Right atrium auricular region (tissue), 2 donors: ENCODE data around the gene ASXL3. TPM values are rescaled to one million over a fixed set of nuclear protein-coding genes. Genes with fewer than 3 reads are reported as not detected.

Experiments used
- DNase-seq: peaks from one replicate; pipeline ENCODE4 v3.0.0-alpha.2; 2019; ENCODE audit warnings: low spot score
- H3K27ac ChIP-seq, 2 donors: fragments of 200-600 bp; sonication (generic); 1 replicate in 1 of 2; 2 replicates in 1 of 2; pipeline ENCODE4 v1.5.1; 2016 to 2019
- H3K27me3 ChIP-seq, 2 donors: fragments of 200-600 bp; sonication (generic); one replicate each; pipeline versions ENCODE4 v1.5.1 to v1.6.0; 2017 to 2019
- H3K36me3 ChIP-seq: fragments of 200-600 bp; sonication (generic); one replicate; pipeline ENCODE4 v1.5.1; 2016
- H3K4me1 ChIP-seq, 2 donors: fragments of 200-600 bp; sonication (generic); one replicate each; pipeline versions ENCODE4 v1.5.1 to v1.6.0; 2017 to 2019
- H3K4me3 ChIP-seq, 2 donors: fragments of 200-600 bp; sonication (generic); 1 replicate in 1 of 2; 2 replicates in 1 of 2; pipeline ENCODE4 v1.5.1; 2017 to 2019; ENCODE audit warnings: mild to moderate bottlenecking in 1 of 2, moderate library complexity in 1 of 2
- H3K9me3 ChIP-seq, 2 donors: fragments of 200-600 bp; sonication (generic); one replicate each; pipeline ENCODE4 v1.5.1; 2019
- total RNA-seq, 2 donors: library from RNA; depleted of rRNA; stranded (reverse); fragments of >200 nt; gene quantifications; one replicate each; pipeline ENCODE4 v1.1.0, GENCODE V29; 2016
- TF ChIP-seq, protein P1 (sequence below), 2 donors: fragments of 200-600 bp; sonication (generic); IDR thresholded peaks; one replicate each; pipeline ENCODE4 v1.5.1; 2019; ENCODE audit warnings: antibody characterized with exemption in 2 of 2

Gene ASXL3
- total RNA-seq, 2 donors from 2014 or later, result 2.6 to 4.8 TPM

DNA sequence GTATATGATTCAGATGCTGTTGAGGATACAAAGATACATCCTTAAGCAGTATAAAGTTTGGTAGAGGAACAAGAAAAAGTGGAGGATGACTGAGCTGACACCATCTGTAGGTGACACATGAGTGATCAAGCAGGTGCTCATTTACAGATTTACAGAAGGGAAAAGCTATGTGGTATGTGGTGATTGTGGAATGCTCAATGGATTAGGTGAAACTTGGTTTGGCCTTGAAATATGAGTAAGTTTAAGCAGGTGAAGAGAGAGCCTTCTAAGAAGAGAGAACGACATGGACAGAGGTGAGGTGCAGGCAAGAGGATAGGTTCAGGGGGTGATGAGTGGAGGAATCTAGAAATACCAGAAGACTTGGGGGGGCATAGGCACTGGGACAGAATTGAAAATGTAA is 5.9 kb downstream of the ASXL3 start:
- TF ChIP-seq, protein P1, sequence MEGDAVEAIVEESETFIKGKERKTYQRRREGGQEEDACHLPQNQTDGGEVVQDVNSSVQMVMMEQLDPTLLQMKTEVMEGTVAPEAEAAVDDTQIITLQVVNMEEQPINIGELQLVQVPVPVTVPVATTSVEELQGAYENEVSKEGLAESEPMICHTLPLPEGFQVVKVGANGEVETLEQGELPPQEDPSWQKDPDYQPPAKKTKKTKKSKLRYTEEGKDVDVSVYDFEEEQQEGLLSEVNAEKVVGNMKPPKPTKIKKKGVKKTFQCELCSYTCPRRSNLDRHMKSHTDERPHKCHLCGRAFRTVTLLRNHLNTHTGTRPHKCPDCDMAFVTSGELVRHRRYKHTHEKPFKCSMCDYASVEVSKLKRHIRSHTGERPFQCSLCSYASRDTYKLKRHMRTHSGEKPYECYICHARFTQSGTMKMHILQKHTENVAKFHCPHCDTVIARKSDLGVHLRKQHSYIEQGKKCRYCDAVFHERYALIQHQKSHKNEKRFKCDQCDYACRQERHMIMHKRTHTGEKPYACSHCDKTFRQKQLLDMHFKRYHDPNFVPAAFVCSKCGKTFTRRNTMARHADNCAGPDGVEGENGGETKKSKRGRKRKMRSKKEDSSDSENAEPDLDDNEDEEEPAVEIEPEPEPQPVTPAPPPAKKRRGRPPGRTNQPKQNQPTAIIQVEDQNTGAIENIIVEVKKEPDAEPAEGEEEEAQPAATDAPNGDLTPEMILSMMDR (IDR thresholded peaks at IDR 0.05), result no peak
- peaks cover 0 to 17% of the 10 kb centered on the region in 2 donors for H3K4me1 ChIP-seq
- H3K4me3 ChIP-seq, result no peak overlapping the region
- H3K9me3 ChIP-seq, result no peaks in the 10 kb centered on the region
- H3K36me3 ChIP-seq, result no peaks in the 10 kb centered on the region
- H3K27ac ChIP-seq, result peak overlapping the region; percentile 7 to 91
- H3K27me3 ChIP-seq, result no peaks in the 10 kb centered on the region
- no peak for DNase-seq

DNA sequence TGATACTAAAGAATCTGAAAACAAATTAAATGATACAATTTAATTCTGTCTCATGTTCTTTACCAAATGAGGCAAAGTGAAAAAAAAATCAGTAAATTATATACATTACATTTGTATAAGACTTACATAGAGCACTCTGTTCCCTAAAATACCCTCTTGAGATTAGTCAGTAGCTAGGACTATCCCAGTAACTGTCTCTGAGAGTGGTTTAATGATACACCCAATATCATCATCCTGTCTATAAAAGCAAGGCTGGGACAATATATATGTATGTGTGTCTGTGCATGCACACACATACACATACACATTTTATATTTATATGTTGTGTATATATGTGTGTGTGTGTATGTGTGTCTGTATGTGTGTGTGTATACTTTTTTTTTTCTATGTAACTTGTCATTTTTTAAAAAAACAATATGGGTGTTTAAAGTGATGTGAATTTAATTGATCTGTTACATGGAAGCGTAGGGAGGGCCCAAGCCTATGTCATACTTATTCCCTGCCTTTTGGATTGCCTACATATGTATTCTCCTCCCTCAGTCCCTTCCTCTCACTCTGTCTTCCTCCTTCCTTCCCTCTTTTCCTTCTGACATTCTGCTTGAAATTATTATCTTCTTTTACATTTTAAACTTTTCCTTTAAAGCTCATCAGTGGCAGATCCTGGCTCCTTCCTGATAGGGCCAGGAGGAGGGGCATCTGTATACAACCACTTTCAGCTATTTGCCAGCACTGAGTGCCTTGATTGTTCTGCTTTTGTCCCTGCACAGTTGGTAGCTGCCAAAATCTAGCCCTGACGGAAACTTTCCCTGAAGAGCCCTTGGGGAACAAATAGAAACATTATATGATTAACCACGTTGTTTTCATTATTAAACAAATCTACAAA is 6.8 kb downstream of the ASXL3 start:
- Histone ChIP-seq H3K4me1 (peaks cover 0 to 17% of the 10 kb centered on the region in 2 donors), H3K27ac (peak overlapping the region; percentile 68 to 91), H3K4me3 (peak overlapping the region in 1 of 2 donors; percentile 11), H3K36me3 (no peaks in the 10 kb centered on the region), H3K27me3 (no peaks in the 10 kb centered on the region), H3K9me3 (no peaks in the 10 kb centered on the region)
- no peak for DNase-seq
- TF ChIP-seq, protein P1 (IDR thresholded peaks at IDR 0.05), result no peak

DNA sequence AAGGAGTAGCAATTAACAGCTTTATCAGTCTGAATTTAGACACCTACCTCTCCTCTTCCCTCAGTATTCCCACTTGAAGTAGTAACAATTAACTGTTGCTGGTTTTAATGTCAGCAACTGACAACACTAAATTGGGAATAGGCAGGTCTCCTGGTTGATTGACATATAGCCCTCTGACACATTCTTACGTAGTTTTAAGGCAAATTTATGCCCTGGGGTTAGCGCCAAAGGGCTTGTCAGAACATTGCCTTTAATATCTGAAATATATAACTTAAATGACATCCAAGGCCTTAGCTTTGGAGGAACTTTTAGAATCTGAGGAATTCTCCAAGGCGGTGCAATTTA is 7.4 kb downstream of the ASXL3 start:
- peaks cover 0 to 17% of the 10 kb centered on the region in 2 donors for H3K4me1 ChIP-seq
- H3K27me3 ChIP-seq, result no peaks in the 10 kb centered on the region
- H3K4me3 ChIP-seq, result peak overlapping the region in 1 of 2 donors; percentile 11
- DNase-seq, result no peak
- no peaks in the 10 kb centered on the region for H3K9me3 ChIP-seq
- TF ChIP-seq, protein P1 (IDR thresholded peaks at IDR 0.05), result no peak
- no peaks in the 10 kb centered on the region for H3K36me3 ChIP-seq
- H3K27ac ChIP-seq, result peak overlapping the region; percentile 68 to 91

DNA sequence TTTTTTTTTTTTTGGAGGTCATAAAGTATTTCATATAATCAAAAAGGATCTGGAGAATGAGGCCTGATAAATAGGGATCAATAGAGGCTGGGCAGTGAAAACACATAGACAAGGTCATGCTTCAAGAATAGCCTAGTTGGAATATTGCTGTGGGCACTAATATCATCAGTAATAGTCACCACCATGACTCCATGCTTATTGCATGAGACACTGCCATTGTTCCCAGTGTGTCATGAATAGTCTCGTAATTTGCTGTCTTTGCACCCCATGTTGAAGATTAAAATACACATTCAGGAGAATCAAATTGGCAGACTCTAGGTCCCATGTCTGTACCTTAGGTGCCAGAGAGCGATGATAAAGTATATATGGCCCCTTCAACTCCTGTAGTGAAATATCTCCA is 10.3 kb downstream of the ASXL3 start:
- Histone ChIP-seq H3K27ac (no peak overlapping the region), H3K4me3 (no peak overlapping the region), H3K4me1 (peaks cover 0 to 10% of the 10 kb centered on the region in 2 donors), H3K27me3 (no peaks in the 10 kb centered on the region), H3K9me3 (no peaks in the 10 kb centered on the region), H3K36me3 (no peaks in the 10 kb centered on the region)
- no peak for DNase-seq
- TF ChIP-seq, protein P1 (IDR thresholded peaks at IDR 0.05), result no peak

DNA sequence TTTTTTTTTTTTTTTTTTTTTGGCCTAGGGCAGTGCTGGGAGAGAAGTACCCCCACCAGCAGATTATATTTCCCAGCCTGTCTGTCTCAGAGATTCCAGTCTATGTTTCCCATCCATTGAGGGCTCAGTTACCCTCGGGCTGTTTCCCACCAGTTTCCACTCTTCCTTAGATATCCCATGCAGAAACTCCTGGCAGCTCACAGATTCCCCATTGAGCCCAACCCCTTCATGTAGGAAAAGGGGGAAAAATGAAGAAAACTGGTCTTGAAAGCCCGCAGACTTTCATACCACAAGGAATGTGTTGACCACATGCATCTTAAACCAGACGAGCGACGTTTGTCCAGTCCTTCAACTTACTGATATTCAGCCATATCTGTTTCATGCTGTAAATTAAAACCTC is 15.2 kb downstream of the ASXL3 start:
- Histone ChIP-seq H3K4me1 (no peaks in the 10 kb centered on the region), H3K27ac (no peak overlapping the region), H3K36me3 (no peaks in the 10 kb centered on the region), H3K4me3 (no peak overlapping the region), H3K9me3 (no peaks in the 10 kb centered on the region), H3K27me3 (no peaks in the 10 kb centered on the region)
- TF ChIP-seq, protein P1 (IDR thresholded peaks at IDR 0.05), result no peak
- no peak for DNase-seq
